CD4-positive, alpha-beta T cell treated with Interleukin-17A for 1 hour (primary cell): Measurements from ENCODE around the gene PARG.
"Not testable (repeated sequence)": the region's sequence is repeated elsewhere in the genome, so short reads cannot be mapped to it uniquely, and the experiment has no call there.

Experiments used
- DNase-seq: peaks from one replicate; pipeline ENCODE4 v3.0.0-alpha.2; 2020

PARG gene

DNA sequence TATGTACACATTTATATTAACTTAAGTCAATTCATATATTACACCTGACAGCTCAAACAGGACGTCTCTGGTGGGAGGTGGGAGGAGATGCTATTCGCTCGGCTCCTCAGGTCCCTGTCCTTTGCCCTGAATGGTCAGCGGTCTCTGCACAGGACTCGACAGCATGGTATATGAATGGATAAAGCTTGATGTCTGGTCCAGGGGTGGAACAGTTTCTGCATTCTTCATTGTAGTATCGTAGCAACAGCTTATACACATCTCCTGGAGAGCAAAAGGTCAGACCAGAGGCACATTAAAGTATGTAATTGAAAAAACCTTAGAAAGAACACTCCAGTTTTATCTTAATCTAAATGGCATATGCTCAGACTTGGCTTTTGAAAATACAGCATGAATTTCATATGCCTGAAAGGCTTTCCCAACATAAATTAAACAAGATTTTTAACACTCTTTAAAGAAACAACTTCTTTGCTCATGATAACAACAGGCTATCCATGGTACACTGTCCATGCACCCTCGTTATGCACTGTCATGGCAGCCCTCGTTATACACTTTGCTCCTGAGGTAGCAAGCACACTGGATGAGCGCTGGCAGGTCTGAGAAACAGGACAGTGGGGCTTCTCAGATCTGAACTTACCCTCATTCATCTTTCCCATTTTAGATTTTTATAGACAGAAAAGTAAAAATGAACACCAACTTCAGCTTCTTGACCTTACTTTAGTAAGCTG lies 122.4 kb downstream of the PARG start:
- DNase-seq, result no peak

DNA sequence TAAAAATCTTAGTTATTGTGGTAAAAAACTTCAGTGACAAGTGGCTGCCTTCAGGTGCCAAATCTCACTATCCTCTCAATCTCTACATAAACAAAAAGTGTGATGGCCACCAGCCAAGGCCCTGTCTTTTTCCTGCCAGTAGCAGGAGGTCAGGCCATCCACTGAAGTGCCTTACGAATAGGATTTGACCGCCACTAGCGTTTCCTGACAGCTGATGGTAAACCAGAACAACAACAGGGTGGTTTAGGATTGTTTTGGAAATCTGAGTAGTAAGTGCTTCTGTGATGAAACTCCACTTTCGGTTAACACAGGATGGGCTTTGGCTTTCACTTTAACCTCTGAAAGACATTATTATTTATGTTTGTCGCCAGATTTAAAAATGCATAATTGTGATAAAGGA lies 124.0 kb downstream of the PARG start:
- no peak for DNase-seq

DNA sequence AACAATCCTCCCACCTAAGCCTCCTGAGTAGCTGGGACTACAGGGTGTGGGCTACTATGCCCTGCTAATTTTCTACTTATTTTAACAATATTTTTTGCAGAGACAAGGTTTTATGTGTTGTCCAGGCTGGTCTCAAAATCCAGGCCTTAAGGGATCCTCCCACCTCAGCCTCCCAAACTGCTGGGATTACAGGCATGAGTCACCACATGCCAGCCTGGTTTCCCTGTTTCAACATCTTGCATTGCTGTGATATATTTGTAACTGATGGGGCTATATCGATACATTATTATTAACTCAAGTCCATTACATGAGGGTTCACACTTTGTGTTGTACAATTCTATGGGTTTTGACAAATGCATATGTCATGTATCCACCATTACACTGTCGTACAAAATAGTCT lies 137.8 kb downstream of the PARG start:
- no peak for DNase-seq

DNA sequence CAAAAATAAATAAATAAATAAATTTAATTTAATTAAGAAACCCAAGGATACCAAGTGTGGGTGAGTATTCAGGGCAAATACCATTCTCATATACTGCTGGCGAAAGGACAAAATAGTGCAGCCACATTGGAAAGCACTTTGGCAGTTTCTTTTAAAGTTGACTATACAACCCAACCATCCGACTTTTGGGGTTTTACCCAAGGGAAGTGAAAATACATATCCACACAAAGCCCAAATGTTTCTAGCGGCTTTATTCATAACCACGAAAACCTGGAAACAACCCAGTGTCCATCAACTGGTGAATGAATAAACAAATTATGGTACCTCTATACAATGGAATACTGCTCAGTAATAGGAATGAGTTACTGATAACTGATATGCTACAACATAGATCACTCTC lies 143.6 kb downstream of the PARG start:
- DNase-seq, result no peak

DNA sequence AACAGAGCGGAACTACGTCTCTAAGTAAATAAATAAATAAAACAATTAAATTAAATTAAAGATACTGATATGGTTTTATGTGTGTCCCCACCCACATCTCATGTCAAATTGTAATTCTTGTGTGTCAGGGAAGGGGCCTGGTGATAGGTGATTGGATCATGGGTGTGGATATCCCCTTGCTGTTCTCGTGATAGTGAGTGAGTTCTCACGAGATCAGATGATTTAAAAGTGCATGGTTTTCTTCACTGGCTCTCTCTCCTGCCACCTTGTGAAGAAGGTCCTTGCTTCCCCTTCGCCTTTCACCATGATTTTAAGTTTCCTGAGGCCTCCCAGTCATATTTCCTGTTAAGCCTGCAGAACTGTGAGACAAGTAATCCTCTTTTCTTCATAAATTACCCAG lies 150.7 kb downstream of the PARG start:
- DNase-seq, result no peak

DNA sequence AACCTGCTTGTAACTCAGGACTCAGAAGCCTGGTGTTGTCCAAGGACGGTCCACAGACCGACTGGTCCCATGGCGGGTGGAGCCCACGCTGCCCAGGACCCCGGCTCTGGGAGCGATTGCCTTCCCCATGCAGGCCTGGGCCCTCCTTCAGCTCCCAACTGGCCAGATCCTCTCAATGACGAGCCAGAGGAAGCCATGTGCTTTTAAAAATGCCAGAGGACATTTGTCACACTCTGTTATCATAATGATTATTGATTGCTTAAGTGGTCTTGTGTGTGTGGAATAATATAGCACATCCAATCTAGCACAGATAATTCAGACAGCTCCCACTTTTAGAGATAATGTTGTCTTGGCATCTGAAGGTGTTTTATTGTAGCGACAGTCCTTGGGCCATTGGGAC lies 157.1 kb downstream of the PARG start:
- no peak for DNase-seq

DNA sequence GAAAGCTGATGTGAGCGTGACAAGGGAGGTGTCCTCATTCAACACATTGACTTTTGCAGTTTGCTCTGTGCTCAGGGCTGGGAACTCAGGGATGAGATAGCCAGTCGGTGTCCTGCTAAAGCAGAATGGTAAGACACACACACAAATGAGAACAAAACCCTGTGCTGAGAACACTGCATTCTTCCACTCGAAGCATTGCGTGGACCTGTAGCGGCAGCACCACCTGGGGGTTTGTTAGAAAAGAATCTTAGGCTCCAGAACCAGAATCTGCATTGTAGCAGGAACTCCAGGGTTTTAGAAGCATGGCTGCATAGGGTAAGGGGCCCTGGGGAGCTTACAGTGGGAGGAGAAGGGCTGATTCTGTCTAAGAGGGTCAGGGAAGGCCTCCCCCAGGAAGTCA lies 158.2 kb downstream of the PARG start:
- DNase-seq, result no peak

DNA sequence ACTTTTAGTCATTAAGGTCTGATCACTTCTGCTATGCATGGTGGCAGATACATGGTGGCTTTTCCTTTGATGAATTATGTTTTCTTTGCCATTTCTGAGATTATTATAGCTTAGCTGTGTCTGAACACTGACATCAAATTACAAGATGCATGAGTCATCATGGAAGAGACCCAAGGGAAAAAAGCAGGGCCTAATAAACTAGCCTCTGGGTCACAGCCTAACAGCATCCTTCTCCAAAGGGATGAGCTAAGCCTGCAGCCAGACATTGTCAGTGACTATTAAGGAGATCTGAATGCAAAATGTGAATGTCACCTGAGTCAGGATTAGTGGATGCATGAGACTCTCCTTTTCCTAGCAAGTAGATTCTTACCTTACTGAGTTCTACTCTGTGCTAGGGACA lies 160.6 kb downstream of the PARG start:
- no peak for DNase-seq

DNA sequence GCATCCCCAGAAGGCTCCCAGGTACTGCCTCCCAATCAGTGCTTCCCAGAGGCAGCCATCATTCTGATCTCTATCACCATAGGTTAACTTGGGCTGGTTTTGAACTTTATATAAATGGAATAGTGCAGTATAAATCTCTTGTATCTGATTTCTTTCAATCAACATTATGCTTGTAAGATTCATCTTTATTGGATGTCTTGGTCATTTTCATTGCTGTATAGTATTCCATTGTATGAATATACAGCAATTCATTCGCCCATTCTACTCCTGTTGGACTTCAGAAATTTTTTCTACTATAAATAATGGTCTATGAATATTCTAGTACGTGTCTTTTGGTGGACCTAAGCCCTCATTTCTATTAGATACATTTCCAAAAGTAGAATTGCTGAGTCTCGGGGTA lies 163.6 kb downstream of the PARG start:
- no peak for DNase-seq

DNA sequence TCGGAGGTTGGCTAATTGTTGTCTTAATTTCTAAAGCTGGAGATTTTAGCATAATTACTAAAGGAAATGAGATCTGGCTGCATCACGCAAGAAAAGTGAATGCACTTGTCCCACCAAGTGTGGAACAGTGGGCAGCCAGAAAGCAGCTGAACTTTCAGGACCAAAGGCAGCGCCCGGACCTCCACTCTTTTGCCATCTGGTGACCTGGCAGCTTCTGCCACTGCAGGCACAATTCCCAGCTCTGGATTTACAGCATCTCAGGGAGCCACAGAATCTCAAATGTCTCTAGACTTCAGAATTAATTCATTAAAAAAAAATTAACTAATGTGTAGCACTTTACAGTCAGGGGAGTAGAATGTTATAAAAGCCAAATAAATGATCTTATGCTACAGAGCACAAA lies 165.0 kb downstream of the PARG start:
- no peak for DNase-seq

DNA sequence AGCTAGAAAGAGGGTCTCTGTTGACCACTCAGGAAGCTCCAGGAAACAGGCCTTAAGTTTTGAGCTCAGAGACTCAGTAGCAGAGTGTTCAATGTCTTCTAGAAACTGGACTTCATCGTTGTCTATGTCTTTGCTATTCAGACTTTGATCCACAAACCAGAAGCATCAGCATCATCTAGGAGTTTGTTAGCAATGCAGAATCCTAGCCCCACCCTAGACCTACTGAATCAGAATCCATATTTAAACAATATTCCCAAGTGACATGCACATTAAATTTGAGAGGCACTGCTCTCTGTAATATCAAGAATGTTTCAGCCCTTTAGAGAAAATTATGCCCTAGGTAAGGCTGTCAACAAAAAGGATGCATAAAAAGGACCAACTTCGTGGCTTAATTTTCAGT lies 166.8 kb downstream of the PARG start:
- DNase-seq, result no peak

DNA sequence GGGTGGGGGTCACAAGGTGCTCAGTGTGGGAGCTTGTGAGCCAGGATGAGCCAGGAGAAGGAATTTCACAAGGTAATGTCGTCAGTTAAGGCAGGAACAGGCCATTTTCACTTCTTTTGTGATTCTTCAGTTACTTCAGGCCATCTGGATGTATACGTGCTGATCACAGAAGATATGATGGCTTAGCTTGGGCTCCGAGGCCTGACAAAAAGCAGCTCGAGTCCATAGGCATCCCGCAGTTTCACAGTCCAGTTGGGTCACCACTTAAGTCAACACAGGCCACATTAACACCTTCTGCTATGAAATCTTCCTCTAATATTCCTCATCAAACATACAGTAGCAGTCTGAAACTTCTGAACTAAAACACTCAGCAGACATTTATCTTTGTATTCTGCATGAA lies 168.9 kb downstream of the PARG start:
- not testable (repeated sequence) for DNase-seq

DNA sequence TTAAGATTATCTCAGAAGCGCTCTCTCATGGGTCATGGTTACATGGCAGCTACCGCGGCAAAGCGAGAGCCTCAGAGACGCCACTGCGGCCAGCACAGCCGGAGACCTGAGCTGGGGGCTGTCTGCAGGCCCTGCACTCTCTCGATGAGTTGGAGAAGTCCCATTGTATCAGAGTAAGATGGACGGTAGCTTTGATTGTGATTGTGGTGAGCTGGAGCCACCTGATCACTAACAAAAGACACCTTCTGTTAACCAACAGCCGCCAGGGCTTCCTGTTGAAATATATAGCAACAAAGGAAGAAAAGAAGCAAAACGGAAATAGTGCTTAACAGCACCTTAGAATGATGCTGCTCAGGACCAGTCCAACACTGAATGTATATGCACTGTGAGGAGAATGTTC lies 170.8 kb downstream of the PARG start:
- DNase-seq, result not testable (repeated sequence)

DNA sequence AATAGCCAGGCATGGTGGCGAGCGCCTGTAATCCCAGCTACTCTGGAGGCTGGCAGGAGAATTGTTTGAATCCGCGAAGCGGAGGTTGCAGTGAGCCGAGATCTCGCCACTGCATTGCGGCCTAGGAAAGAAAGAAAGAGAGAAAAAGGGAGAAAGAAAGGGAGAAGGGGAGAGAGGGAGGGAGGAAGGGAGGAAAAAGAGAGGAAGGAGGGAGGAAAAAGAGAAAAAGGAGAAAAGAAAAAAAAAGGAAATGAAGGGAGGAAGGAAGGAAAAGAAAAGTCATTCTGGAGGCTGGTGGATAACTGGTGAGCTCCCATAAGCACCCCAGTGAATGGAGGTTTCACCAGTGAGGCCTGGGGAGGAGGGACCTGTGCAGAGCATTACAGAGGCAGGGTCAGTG lies 172.1 kb downstream of the PARG start:
- no peak for DNase-seq

DNA sequence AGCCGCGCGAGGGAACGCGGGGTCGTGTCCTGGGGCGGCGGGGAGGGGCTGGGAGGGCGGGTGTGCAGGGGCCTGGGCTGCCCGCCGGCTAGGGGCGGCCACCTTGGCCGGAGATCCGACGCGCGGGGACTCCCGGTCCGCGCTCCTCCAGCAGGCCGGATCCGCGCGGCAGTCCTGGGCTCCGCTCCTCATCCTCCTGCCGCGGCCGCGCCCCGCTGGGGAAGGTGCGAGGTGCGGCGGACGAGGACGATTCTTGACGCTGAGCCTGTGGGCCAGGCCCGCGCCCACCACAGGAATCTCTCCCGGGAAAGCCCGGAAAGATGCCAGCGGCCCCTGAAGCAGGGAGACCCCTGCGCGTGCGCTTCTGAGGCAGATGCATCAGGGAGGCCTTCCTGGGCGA lies 173.1 kb downstream of the PARG start:
- no peak for DNase-seq

DNA sequence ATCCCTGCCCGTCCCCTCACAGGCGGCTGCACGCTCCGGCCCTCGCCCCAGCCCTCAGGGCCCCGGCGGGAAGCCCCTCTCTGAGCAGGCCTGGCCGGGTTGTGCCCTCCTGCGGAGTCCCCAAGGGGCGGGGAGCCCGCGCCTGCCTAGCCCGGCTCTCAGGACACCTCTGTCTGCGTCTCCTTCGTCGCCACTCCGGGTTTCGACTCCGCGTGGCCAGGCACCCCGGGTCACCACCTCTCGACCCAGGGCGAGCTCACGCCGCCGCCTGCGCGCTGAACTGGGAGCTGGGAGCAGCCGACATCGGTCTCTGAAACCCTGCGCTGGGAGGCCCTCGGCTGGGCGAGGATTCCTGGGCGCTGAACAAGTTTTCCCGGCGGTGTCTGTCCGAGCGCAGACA lies 173.5 kb downstream of the PARG start:
- no peak for DNase-seq
